GM18868 (cell line): ENCODE data around the gene PEX14.
"Not testable (repeated sequence)": the region's sequence is repeated elsewhere in the genome, so short reads cannot be mapped to it uniquely, and the experiment has no call there.

Experiments used
- ATAC-seq: cut with Tn5 transposase; IDR thresholded peaks from one replicate; pipeline ENCODE4 v1.9.1; 2021; ENCODE audit warnings: mild to moderate bottlenecking, moderate library complexity; ENCODE audit not compliant: unreplicated experiment

The PEX14 gene

GRCh38 chr1:10450156-10450814 lies 24.5 kb upstream of the PEX14 start:
- no peak for ATAC-seq

DNA sequence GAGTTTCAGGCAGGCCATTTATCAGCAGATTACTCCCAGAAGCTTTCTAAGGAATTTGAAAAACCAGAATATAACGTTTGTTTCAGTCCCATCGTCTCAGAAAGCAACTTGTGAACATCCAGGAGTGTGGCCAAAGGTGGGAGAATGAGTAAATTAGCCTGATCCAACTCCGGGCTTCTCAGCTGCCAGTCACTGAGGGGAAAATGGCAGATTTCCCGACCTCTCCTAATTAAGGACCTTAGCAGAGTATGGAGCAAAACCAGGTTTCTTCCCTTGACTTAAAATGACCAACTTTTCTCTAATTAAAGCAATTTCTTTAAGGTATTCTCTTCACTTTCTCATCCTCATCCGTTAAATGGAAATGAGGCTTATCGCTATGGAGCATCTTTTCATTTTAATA lies 23.9 kb upstream of the PEX14 start:
- no peak for ATAC-seq

DNA sequence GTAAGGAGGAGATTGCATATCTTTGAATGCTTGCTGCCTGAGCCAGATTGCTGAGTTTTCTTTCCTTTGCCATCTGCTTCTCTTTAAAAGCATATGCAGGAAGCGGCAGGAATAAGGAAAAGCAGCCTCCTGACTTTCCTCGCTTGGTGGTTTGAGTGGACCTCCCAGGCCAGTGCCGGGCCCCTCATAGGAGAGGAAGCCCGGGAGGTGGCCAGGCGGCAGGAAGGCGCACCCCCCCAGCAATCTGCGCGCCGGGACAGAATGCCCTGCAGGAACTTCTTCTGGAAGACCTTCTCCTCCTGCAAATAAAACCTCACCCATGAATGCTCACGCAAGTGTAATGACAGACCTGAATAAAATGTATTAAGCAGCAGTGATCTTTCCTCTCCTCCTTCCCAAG lies 23.5 kb upstream of the PEX14 start:
- no peak for ATAC-seq

DNA sequence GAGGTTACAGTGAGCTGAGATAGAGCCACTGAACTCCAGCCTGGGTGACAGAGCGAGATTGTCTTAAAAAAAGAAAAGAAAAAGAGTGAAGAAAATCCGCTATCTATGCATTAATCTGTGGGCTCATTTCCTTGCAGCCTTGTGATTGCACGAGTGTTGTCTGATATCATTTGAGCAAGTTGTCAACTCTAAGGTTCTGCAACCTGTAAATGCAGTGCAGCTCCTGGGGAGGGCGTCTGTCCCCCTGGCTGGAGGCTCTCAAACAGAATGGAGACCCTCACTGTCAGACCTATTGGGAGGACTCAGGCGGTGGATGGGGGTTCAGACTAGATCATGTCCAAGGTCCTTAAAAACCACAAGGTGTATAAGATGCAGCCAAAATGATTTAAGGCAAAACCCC lies 18.7 kb upstream of the PEX14 start:
- ATAC-seq: no peak

- no peak for ATAC-seq
Measured at GRCh38 chr1:10456661-10457060, 18.1 kb upstream of the PEX14 start.

DNA sequence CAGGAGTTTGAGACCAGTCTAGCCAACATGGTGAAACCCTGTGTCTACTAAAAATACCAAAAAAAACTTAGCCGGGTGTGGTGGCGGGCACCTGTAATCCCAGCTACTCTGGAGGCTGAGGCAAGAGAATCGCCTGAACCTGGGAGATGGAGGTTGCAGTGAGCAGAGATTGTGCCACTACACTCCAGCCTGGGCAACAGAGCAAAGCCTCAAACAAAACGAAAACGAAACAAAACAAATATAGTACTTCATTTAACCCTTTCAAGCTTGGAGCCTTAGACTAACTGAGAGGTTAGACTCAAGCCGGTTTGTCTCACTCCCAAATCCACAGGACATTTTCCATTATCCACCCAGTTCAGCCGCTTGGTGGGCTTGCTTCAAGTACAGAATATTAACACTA lies 17.3 kb upstream of the PEX14 start:
- ATAC-seq: not testable (repeated sequence)

DNA sequence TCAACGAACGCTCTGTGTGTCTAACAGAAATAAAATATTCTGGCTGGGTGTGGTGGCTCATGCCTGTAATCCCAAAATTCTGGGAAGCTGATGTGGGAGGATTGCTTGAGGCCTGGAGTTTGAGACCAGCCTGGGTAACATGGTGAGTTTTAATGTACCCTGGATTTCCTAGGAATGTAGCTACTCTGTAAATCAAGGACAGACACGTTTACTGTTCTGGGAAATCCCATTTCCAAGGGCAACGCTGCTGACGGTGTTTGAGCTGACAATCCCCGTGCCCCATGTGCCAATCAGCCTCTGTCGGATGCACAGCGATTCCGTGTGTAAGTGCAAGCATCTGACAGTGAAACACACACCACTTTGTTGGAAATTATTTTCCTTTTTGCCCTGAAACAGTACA lies 16.9 kb upstream of the PEX14 start:
- ATAC-seq: no peak

DNA sequence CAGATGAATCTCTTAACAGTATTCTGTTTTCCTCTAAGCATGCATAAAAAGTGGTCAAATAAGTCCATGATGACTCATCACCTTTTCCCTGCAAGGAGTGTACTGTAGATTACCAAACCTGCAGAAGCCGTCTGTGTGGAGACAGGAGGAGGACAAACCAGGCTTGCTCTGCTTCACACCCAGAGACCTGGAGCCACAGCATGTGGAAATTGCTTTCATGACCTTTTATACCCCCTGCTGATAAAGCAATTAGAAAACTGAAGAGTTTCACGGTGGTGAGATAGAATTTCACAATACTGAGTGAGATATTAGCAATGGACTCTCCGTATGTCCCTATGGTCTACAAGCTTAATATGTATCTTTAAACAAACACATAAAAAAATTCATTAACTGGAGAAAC lies 15.6 kb upstream of the PEX14 start:
- ATAC-seq: no peak

DNA sequence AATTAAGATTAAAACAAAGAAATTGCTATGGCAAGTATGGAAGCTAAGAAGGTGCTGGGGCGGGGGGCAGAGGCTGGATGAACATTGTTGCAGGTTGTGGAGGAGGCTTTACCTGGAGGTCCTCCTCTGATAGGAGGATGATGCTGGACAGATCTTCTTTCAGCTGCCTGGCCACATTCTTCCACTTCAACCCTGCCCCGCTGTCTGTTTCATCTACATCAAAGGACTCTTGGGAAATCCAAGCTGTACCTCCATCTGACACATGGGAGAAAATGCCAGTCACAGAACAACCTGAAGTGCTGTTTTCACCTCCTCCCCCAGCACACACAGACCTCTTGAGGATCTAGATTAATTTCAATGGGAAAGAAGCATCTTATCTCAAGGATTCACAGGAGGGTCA lies 7.7 kb upstream of the PEX14 start:
- ATAC-seq: no peak

DNA sequence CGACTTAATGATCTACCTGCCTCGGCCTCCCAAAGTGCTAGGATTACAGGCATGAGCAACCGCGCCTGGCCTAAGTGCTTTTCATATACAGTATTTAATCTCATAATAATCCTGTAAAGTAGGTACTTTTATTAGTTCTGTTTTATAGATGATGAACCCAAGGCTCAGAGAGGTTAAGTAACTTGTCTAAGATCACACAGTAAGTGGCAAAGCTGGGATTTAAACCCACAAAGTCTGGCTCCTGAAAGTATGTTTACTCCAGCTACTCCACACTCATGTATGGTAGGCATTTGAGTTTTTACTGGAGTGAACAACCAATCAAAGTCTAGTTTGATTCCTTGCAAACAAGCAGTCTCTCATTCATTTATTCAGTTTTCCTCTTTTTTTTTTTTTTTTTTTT lies 4.7 kb upstream of the PEX14 start:
- no peak for ATAC-seq

DNA sequence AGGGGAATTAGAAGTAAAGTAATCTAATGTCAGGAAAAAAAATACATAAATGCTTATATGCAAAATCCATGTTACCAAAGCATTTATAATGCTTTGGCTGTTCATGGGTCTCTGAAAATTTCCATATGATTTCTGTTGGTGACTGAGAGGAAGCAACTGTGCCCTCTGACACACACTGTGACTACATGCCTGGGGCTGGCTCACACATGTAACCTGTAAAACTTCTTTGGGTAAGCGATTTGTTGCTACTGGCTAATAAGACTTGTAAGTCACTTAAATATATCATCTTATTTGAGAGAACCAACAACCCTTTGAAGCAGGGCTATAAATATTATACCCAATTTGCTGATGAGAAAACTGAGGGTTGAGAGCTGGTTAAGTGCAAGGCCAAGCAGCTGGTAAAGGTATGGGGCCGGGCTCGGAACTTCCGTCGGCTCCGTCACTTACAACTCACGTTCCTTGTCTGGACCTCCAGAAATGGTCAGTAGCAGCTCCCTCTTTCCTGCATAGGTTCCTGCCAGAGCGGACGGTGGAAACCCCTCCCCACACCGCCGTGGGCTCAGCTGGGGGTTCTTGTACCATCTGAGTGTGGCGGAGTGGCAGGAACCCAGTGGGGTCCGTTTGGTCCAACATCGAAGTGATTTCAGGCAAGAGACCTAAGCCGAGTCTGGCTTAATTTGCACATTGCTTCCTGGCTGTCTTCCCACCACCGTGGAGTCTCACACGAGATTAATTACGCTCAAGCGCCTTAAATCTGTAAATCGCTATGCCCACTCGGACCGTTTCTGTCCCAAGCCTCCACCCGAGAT lies 3.1 kb upstream of the PEX14 start:
- ATAC-seq: no peak

- ATAC-seq: peak; percentile 74
Measured at GRCh38 chr1:10472220-10473144, 2.3 kb upstream of the PEX14 start, which contains the start of gene DFFA. Gene DFFA (minus strand): TSS chr1:10472529. CDS start chr1:10472458, 71 bp downstream.

DNA sequence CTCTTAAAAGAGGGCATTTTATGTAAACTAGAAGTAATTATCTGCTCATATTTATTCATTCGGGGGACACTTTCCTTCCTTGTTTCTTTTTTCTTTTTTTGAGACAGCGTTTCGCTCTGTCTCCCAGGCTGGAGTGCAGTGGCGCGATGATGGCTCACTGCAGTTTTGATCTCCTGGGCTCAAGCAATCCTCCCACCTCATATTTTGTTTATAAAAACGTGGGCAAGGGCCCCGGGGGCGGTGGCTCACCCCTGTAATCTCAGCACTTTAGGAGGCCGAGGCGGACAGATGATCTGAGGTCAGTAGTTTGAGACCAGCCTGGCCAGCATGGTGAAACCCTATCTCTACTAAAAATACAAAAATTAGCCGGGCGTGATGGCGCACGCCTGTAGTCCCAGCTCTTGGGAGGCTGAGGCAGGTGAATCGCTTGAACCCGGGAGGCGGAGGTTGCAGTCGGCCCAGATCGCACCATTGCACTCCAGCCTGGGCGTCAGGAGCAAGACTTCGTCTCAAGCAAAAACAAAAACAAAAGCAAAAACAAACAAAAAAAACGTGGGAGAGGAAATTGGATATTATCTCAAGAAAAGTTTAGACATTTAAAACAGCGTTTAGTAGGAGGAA lies 1.5 kb upstream of the PEX14 start:
- no peak for ATAC-seq

DNA sequence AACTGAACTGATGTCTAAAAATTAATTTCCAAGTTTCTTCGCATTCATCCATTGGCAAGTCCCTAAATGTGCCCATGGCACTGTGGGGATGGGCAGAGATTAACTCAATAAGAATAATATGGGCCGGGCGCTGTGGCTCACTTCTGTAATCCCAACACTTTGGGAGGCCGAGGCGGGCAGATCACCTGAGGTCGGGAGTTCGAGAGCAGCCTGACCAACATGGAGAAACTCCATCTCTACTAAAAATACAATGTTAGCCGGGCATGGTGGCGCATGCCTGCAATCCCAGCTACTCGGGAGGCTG lies 489 bp upstream of the PEX14 start:
- ATAC-seq: not testable (repeated sequence)

DNA sequence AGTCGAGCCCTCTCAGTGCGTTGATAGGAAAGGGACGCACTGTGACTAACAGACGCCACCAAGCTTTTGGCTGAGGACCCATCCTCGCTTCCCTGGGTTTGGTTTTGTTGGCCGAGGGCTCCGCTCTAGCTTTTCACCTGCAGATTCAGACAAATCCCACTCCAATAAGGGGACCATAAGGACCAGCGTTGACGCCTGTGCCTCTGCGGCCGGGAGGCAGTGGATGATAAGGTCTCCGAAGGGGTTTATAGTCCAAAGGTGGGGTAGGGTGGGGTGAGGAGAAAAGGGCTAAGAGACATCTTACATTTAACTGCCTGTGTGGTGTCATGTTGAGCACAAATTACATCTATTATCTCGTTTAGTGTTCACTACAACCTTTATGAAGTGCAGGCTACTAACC lies 760 bp downstream of the PEX14 start:
- ATAC-seq: no peak

DNA sequence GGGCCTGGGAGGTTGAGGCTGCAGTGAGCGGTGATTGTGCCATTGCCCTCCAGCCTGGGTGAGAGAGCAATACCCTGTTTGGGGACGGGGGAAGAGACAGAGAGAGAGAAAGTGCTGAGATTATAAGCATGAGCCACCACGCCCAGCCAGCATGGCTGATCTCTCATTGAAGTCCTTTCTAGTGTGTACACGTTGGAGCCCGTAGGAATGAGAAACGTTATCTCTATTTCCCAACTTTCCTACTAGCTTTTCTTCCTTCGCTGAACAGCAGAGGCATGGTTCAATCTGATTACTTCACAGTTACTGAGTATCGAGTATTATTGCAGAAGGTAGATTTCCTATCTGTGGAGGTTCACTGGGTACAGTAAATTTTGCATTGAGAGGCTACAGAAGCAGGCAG lies 4.5 kb downstream of the PEX14 start:
- no peak for ATAC-seq

GRCh38 chr1:10480614-10481013 lies 5.9 kb downstream of the PEX14 start:
- ATAC-seq: no peak

DNA sequence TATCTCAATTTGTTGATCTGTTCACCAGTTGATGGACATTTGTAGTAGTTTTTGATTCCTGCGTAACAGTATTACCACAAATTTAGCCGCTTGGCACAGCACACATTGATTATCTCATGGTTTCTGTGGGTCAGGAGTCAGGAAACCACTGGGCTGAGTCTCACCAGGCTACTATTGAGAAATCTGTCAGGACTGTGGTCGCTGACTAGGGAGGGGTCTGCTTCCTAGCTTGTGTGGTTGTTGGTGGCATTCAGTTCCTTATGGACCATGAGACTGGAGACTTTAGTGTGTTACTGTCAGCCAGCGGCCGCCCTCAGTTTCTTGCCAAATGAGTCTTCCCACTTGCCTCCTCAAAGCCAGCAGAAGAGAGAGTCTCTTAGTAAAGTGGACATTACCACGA lies 9.8 kb downstream of the PEX14 start:
- no peak for ATAC-seq

DNA sequence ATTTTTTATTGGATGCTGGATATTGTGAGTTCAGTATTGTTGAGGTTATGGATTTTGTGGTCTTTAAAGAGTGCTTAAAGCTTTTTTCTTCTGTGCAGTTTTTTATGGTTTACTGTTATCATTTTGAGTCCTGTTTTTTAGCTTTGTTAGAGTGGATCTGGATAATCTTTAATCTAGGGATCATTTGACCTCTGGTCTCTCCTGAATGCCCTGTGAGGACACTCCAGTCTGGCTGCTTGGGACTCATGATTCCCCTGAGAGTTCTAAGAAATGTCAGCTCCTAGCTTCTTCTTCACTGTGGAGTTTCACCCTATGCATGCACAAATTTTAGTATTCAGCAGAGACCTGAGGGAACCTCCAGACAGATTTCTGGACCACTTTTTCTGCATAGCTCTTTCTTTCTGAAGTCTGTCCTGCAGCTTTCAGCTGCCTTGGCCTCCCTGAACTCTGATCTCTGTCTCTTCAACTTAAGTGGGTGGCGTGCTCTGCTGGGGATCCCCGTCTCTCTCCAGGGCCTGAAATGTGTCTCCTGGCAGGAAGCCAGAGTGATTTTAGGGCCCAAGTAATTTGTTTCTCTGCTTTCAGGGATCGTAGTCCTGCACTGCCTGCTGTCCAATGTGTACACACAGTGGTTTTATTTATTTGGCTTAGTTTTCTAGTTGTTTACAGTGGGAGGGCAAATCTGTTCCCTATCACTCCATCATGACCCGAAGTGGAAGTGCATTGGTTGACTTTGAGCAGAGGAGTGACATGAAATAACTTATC lies 14.7 kb downstream of the PEX14 start:
- ATAC-seq: no peak

GRCh38 chr1:10490286-10490970 lies 15.7 kb downstream of the PEX14 start:
- no peak for ATAC-seq
